Activated naive CD8-positive, alpha-beta T cell treated with anti-CD3 and anti-CD28 coated beads, Interleukin-2, amount 10 ng/mL, durations not matched to agents 7 days and 5 days (primary cell): ENCODE measurements around the gene INTS1. TPM values are rescaled to one million over a fixed set of nuclear protein-coding genes. Genes with fewer than 3 reads are reported as not detected.

Source experiments
- ATAC-seq: fragments of 150-1000 bp; cut with Tn5 transposase; one replicate; pipeline ENCODE4 v1.10.0; 2021; ENCODE audit warnings: low read depth, moderate library complexity
- POLR2A ChIA-PET: fragments of 350-600 bp; sonication (Branson Sonifier 250); formaldehyde crosslinking; loops from one replicate; lab custom pipeline; 2021; ENCODE audit warnings: antibody characterized with exemption; lab: Charles Lee
- DNase-seq: peaks from one replicate; pipeline ENCODE4 v3.0.0; 2021
- H3K27ac Mint-ChIP-seq: one replicate; pipeline ENCODE4 v1.8.0; 2022; ENCODE audit warnings: mild to moderate bottlenecking, mixed read lengths
- H3K27me3 Mint-ChIP-seq: one replicate; pipeline ENCODE4 v1.8.0; 2022; ENCODE audit warnings: mild to moderate bottlenecking, moderate library complexity, mixed read lengths
- H3K36me3 Mint-ChIP-seq: one replicate; pipeline ENCODE4 v1.8.0; 2021; ENCODE audit warnings: mild to moderate bottlenecking, mixed read lengths
- H3K4me1 Mint-ChIP-seq: one replicate; pipeline ENCODE4 v1.8.0; 2021; ENCODE audit warnings: mixed read lengths
- H3K4me3 Mint-ChIP-seq: one replicate; pipeline ENCODE4 v1.8.0; 2022; ENCODE audit warnings: mild to moderate bottlenecking, moderate library complexity, mixed read lengths
- H3K9me3 Mint-ChIP-seq: one replicate; pipeline ENCODE4 v1.8.0; 2021; ENCODE audit warnings: mixed read lengths
- total RNA-seq, 2 experiments: library from RNA; stranded (reverse); gene quantifications; one replicate each; pipeline ENCODE4 v1.2.3, GENCODE V29; 2021

INTS1 gene
- total RNA-seq, 2 experiments from 2014 or later: 110 to 115 TPM

GRCh38 chr7:1490837-1491236 is 13.4 kb downstream of the INTS1 start:
- ATAC-seq: no peak
- Mint-ChIP-seq H3K36me3 (peaks cover 2% of the 10 kb centered on the region), H3K9me3 (no peaks in the 10 kb centered on the region), H3K27ac (no peak overlapping the region), H3K4me3 (no peak overlapping the region), H3K27me3 (no peaks in the 10 kb centered on the region), H3K4me1 (no peaks in the 10 kb centered on the region)
- DNase-seq: no peak
- POLR2A ChIA-PET: no interaction called here

GRCh38 chr7:1489336-1489735 is 14.9 kb downstream of the INTS1 start:
- no peaks in the 10 kb centered on the region for H3K27me3 Mint-ChIP-seq
- DNase-seq (no peak), ATAC-seq (no peak)
- no peaks in the 10 kb centered on the region for H3K9me3 Mint-ChIP-seq
- no peak overlapping the region for H3K4me3 Mint-ChIP-seq
- no peaks in the 10 kb centered on the region for H3K4me1 Mint-ChIP-seq
- no peak overlapping the region for H3K27ac Mint-ChIP-seq
- POLR2A ChIA-PET: no interaction called here
- H3K36me3 Mint-ChIP-seq: peaks cover 2% of the 10 kb centered on the region

GRCh38 chr7:1488016-1488415 is 16.2 kb downstream of the INTS1 start:
- H3K4me3 Mint-ChIP-seq: no peak overlapping the region
- POLR2A ChIA-PET: no interaction called here
- no peaks in the 10 kb centered on the region for H3K9me3 Mint-ChIP-seq
- no peak for ATAC-seq
- H3K27ac Mint-ChIP-seq: no peak overlapping the region
- no peaks in the 10 kb centered on the region for H3K27me3 Mint-ChIP-seq
- H3K36me3 Mint-ChIP-seq: peaks cover 2% of the 10 kb centered on the region
- H3K4me1 Mint-ChIP-seq: no peaks in the 10 kb centered on the region
- DNase-seq: no peak

- POLR2A ChIA-PET: no interaction called here
- no peaks in the 10 kb centered on the region for H3K27me3 Mint-ChIP-seq
- no peaks in the 10 kb centered on the region for H3K4me1 Mint-ChIP-seq
Observed at GRCh38 chr7:1487466-1487865, 16.7 kb downstream of the INTS1 start.

GRCh38 chr7:1486571-1486970 is 17.6 kb downstream of the INTS1 start:
- Mint-ChIP-seq H3K9me3 (no peaks in the 10 kb centered on the region), H3K27me3 (no peaks in the 10 kb centered on the region), H3K4me3 (no peak overlapping the region), H3K27ac (no peak overlapping the region), H3K4me1 (no peaks in the 10 kb centered on the region), H3K36me3 (no peaks in the 10 kb centered on the region)
- DNase-seq (no peak), ATAC-seq (no peak)
- POLR2A ChIA-PET: no interaction called here

More at GRCh38 chr7:1487466-1487865, 16.7 kb downstream of the INTS1 start:
- Mint-ChIP-seq H3K27ac (no peak overlapping the region), H3K9me3 (no peaks in the 10 kb centered on the region), H3K4me3 (no peak overlapping the region), H3K36me3 (peaks cover 1% of the 10 kb centered on the region)
- DNase-seq (no peak), ATAC-seq (no peak)

GRCh38 chr7:1485156-1485555 is 19.0 kb downstream of the INTS1 start:
- H3K9me3 Mint-ChIP-seq: no peaks in the 10 kb centered on the region
- ATAC-seq (no peak), DNase-seq (no peak)
- H3K36me3 Mint-ChIP-seq: no peaks in the 10 kb centered on the region
- no peaks in the 10 kb centered on the region for H3K27me3 Mint-ChIP-seq
- POLR2A ChIA-PET: no interaction called here
- no peaks in the 10 kb centered on the region for H3K4me1 Mint-ChIP-seq
- H3K4me3 Mint-ChIP-seq: no peak overlapping the region
- H3K27ac Mint-ChIP-seq: no peak overlapping the region

GRCh38 chr7:1484569-1484968 is 19.6 kb downstream of the INTS1 start:
- Mint-ChIP-seq H3K27ac (no peak overlapping the region), H3K4me1 (no peaks in the 10 kb centered on the region), H3K36me3 (no peaks in the 10 kb centered on the region), H3K4me3 (no peak overlapping the region), H3K27me3 (no peaks in the 10 kb centered on the region), H3K9me3 (no peaks in the 10 kb centered on the region)
- ATAC-seq: no peak
- POLR2A ChIA-PET: no interaction called here
- DNase-seq: no peak

- H3K9me3 Mint-ChIP-seq: no peaks in the 10 kb centered on the region
- H3K4me3 Mint-ChIP-seq: no peak overlapping the region
- POLR2A ChIA-PET: no interaction called here
- no peak overlapping the region for H3K27ac Mint-ChIP-seq
- DNase-seq (no peak), ATAC-seq (no peak)
- no peaks in the 10 kb centered on the region for H3K36me3 Mint-ChIP-seq
- no peaks in the 10 kb centered on the region for H3K27me3 Mint-ChIP-seq
- no peaks in the 10 kb centered on the region for H3K4me1 Mint-ChIP-seq
Observed at GRCh38 chr7:1483536-1484505, 20.4 kb downstream of the INTS1 start.

GRCh38 chr7:1483079-1483478 is 21.1 kb downstream of the INTS1 start:
- Mint-ChIP-seq H3K36me3 (no peaks in the 10 kb centered on the region), H3K4me1 (no peaks in the 10 kb centered on the region)
- POLR2A ChIA-PET: no interaction called here

GRCh38 chr7:1481300-1481699 is 22.9 kb downstream of the INTS1 start:
- POLR2A ChIA-PET: no interaction called here
- no peaks in the 10 kb centered on the region for H3K36me3 Mint-ChIP-seq
- no peak for ATAC-seq
- no peak overlapping the region for H3K27ac Mint-ChIP-seq
- no peaks in the 10 kb centered on the region for H3K27me3 Mint-ChIP-seq
- H3K4me3 Mint-ChIP-seq: no peak overlapping the region
- H3K4me1 Mint-ChIP-seq: no peaks in the 10 kb centered on the region
- H3K9me3 Mint-ChIP-seq: no peaks in the 10 kb centered on the region
- DNase-seq: no peak

More at GRCh38 chr7:1483079-1483478, 21.1 kb downstream of the INTS1 start:
- no peak for ATAC-seq
- no peak for DNase-seq
- Mint-ChIP-seq H3K4me3 (no peak overlapping the region), H3K9me3 (no peaks in the 10 kb centered on the region), H3K27me3 (no peaks in the 10 kb centered on the region), H3K27ac (no peak overlapping the region)

- no peak overlapping the region for H3K27ac Mint-ChIP-seq
- no peaks in the 10 kb centered on the region for H3K36me3 Mint-ChIP-seq
- H3K27me3 Mint-ChIP-seq: no peaks in the 10 kb centered on the region
- no peaks in the 10 kb centered on the region for H3K4me1 Mint-ChIP-seq
- POLR2A ChIA-PET: no interaction called here
- H3K9me3 Mint-ChIP-seq: no peaks in the 10 kb centered on the region
- H3K4me3 Mint-ChIP-seq: no peak overlapping the region
- no peak for ATAC-seq
- DNase-seq: no peak
Observed at GRCh38 chr7:1480670-1481069, 23.5 kb downstream of the INTS1 start.

- Mint-ChIP-seq H3K27ac (no peak overlapping the region), H3K4me1 (peaks cover 2% of the 10 kb centered on the region), H3K4me3 (no peak overlapping the region), H3K27me3 (no peaks in the 10 kb centered on the region), H3K36me3 (no peaks in the 10 kb centered on the region), H3K9me3 (no peaks in the 10 kb centered on the region)
- no peak for DNase-seq
- ATAC-seq: no peak
- POLR2A ChIA-PET: no interaction called here
Observed at GRCh38 chr7:1479287-1479686, 24.9 kb downstream of the INTS1 start.

GRCh38 chr7:1478480-1478879 is 25.7 kb downstream of the INTS1 start:
- Mint-ChIP-seq H3K4me3 (no peak overlapping the region), H3K9me3 (no peaks in the 10 kb centered on the region), H3K36me3 (no peaks in the 10 kb centered on the region), H3K27ac (no peak overlapping the region), H3K4me1 (peaks cover 2% of the 10 kb centered on the region), H3K27me3 (no peaks in the 10 kb centered on the region)
- ATAC-seq (no peak), DNase-seq (no peak)
- POLR2A ChIA-PET: no interaction called here

- Mint-ChIP-seq H3K27me3 (no peaks in the 10 kb centered on the region), H3K4me3 (no peak overlapping the region), H3K4me1 (peaks cover 2% of the 10 kb centered on the region), H3K36me3 (no peaks in the 10 kb centered on the region), H3K27ac (no peak overlapping the region), H3K9me3 (no peaks in the 10 kb centered on the region)
- POLR2A ChIA-PET: no interaction called here
- DNase-seq (no peak), ATAC-seq (no peak)
Observed at GRCh38 chr7:1476859-1477258, 27.3 kb downstream of the INTS1 start.
